D341Med (cell line): Measurements from ENCODE around the gene ZSWIM4.

Source experiments
- DNase-seq: peaks from one replicate; pipeline ENCODE4 v3.0.0; 2012; ENCODE audit warnings: low spot score

Gene ZSWIM4

GRCh38 chr19:13812544-13812943, 17.3 kb downstream of the ZSWIM4 start:
- no peak for DNase-seq

- DNase-seq, result no peak
Observed at GRCh38 chr19:13813147-13813546, 17.9 kb downstream of the ZSWIM4 start.

- DNase-seq, result no peak
Observed at GRCh38 chr19:13814550-13814949, 19.3 kb downstream of the ZSWIM4 start.

GRCh38 chr19:13817018-13817614, 21.9 kb downstream of the ZSWIM4 start:
- no peak for DNase-seq

- DNase-seq, result no peak
Observed at GRCh38 chr19:13817615-13818371, 22.6 kb downstream of the ZSWIM4 start.

- peak; percentile 27 for DNase-seq
Observed at GRCh38 chr19:13819238-13819637, 24.0 kb downstream of the ZSWIM4 start.

GRCh38 chr19:13821292-13821691, 26.0 kb downstream of the ZSWIM4 start:
- no peak for DNase-seq

GRCh38 chr19:13823256-13823655, 28.0 kb downstream of the ZSWIM4 start:
- no peak for DNase-seq

- DNase-seq, result no peak
Observed at GRCh38 chr19:13823901-13824300, 28.7 kb downstream of the ZSWIM4 start.

- no peak for DNase-seq
Observed at GRCh38 chr19:13824703-13825102, 29.5 kb downstream of the ZSWIM4 start.

- peak; percentile 48 for DNase-seq
Observed at GRCh38 chr19:13825489-13826441, 30.5 kb downstream of the ZSWIM4 start.

GRCh38 chr19:13826652-13827235, 31.5 kb downstream of the ZSWIM4 start:
- no peak for DNase-seq

GRCh38 chr19:13827656-13828055, 32.4 kb downstream of the ZSWIM4 start:
- no peak for DNase-seq

GRCh38 chr19:13830114-13830740, 35.0 kb downstream of the ZSWIM4 start:
- no peak for DNase-seq

- DNase-seq, result peak; percentile 28
Observed at GRCh38 chr19:13830741-13831536, 35.7 kb downstream of the ZSWIM4 start.

GRCh38 chr19:13831537-13832467, 36.6 kb downstream of the ZSWIM4 start:
- no peak for DNase-seq

- DNase-seq, result peak; percentile 100
Observed at GRCh38 chr19:13833330-13834243, 38.3 kb downstream of the ZSWIM4 start.

GRCh38 chr19:13834244-13835069, 39.2 kb downstream of the ZSWIM4 start:
- peak; percentile 18 for DNase-seq
